GM12878 (cell line): ENCODE results near the gene ADGRV1. TPM values are rescaled to one million over a fixed set of nuclear protein-coding genes. Genes with fewer than 3 reads are reported as not detected.

ENCODE experiments used
- ATAC-seq: fragments of 200-7000 bp; cut with Tn5 transposase; 3 replicates; pipeline ENCODE4 v1.9.1; 2020; ENCODE audit warnings: mild to moderate bottlenecking, moderate library complexity
- BruUV-seq: library from RNA; stranded (reverse); fragments of 400-500 nt; replicated peaks from 2 replicates; lab custom pipeline; 2021; lab: Mats Ljungman, UMichigan
- CTCF ChIA-PET: fragments of 300-600 bp; sonication (Branson Sonifier 250); formaldehyde crosslinking; extraction: SDS; loops from one replicate; lab custom pipeline; 2021; ENCODE audit warnings: inconsistent platforms; lab: Yijun Ruan, JAX
- POLR2A ChIA-PET: fragments of 350-600 bp; formaldehyde crosslinking; extraction: SDS; loops from one replicate; lab custom pipeline; 2021; ENCODE audit warnings: inconsistent platforms; lab: Charles Lee
- RAD21 ChIA-PET: fragments of 300-600 bp; sonication (Branson Sonifier 250); formaldehyde crosslinking; loops from one replicate; lab custom pipeline; 2023; ENCODE audit warnings: antibody characterized with exemption; ENCODE audit not compliant: unreplicated experiment; lab: Charles Lee
- SMC1A ChIA-PET: fragments of 300-600 bp; sonication (Branson Sonifier 250); formaldehyde crosslinking; loops from one replicate; lab custom pipeline; 2023; ENCODE audit not compliant: unreplicated experiment, uncharacterized antibody; lab: Charles Lee
- DNase-seq: peaks from one replicate; pipeline ENCODE4 v3.0.0-alpha.2; 2011; ENCODE audit warnings: low read depth, low spot score
- FAIRE-seq: peaks from 3 replicates; lab custom pipeline; 2011; peaks lifted over from hg19 to GRCh38; lab: Jason Lieb, UNC
- H2AFZ ChIP-seq: 2 replicates; pipeline ENCODE4 v1.6.0; 2011; ENCODE audit warnings: low read depth, low read length, control low read depth; ENCODE audit not compliant: control insufficient read depth
- H3K27ac ChIP-seq: 2 replicates; pipeline ENCODE4 v1.5.1; 2011; ENCODE audit warnings: control low read depth; ENCODE audit not compliant: control insufficient read depth, insufficient read depth
- H3K27me3 ChIP-seq, 2 experiments: replicated peaks in 1 of 2; 2 replicates each; pipeline versions ENCODE4 v1.6.0 to v1.6.1; 2011; ENCODE audit warnings: low read length in 1 of 2; ENCODE audit not compliant: control insufficient read depth in 2 of 2, insufficient read depth in 2 of 2
- H3K36me3 ChIP-seq, 2 experiments: 2 replicates each; pipeline ENCODE4 v1.5.1; 2011; ENCODE audit warnings: low read length in 1 of 2; ENCODE audit not compliant: control insufficient read depth in 2 of 2, insufficient read depth in 2 of 2
- H3K4me1 ChIP-seq: 2 replicates; pipeline ENCODE4 v1.6.1; 2011; ENCODE audit warnings: mild to moderate bottlenecking, low read length, moderate library complexity, mixed read lengths; ENCODE audit not compliant: control insufficient read depth, insufficient read depth
- H3K4me2 ChIP-seq: 2 replicates; pipeline ENCODE4 v1.6.0; 2011; ENCODE audit warnings: control low read depth; ENCODE audit not compliant: control insufficient read depth, insufficient read depth
- H3K4me3 ChIP-seq: fragments of 200-600 bp; sonication (generic); 2 replicates; pipeline ENCODE4 v1.5.1; 2016
- H3K79me2 ChIP-seq: 2 replicates; pipeline ENCODE4 v1.6.0; 2011; ENCODE audit warnings: low read length; ENCODE audit not compliant: control insufficient read depth, insufficient read depth
- H3K9ac ChIP-seq: 2 replicates; pipeline ENCODE4 v1.8.0; 2011; ENCODE audit warnings: low read length, control low read depth, mixed read lengths; ENCODE audit not compliant: control insufficient read depth, insufficient read depth
- H3K9me3 ChIP-seq: replicated peaks from 3 replicates; pipeline ENCODE4 v1.5.1; 2011; ENCODE audit warnings: mild to moderate bottlenecking, low read length; ENCODE audit not compliant: control insufficient read depth, insufficient read depth
- H4K20me1 ChIP-seq: 2 replicates; pipeline ENCODE4 v1.6.0; 2011; ENCODE audit not compliant: control insufficient read depth, insufficient read depth
- ATF7 ChIP-seq: fragments of 450-650 bp; IDR thresholded peaks from 2 replicates; pipeline ENCODE4 v1.6.1; 2016; ENCODE audit warnings: low read depth, mild to moderate bottlenecking
- EP300 ChIP-seq, 2 experiments: fragments of 150-350 bp in 1 of 2; IDR thresholded peaks; 2 replicates each; pipeline ENCODE4 v1.6.1; 2011 to 2012; ENCODE audit warnings: low read depth in 2 of 2, low read length in 2 of 2, borderline replicate concordance in 1 of 2, improper control_type of control experiment in 1 of 2, inconsistent platforms in 1 of 2; ENCODE audit not compliant: control insufficient read depth in 1 of 2
- NBN ChIP-seq: fragments of 450-650 bp; IDR thresholded peaks from 2 replicates; pipeline ENCODE4 v1.6.1; 2016
- NFIC ChIP-seq: IDR thresholded peaks from 2 replicates; pipeline ENCODE4 v1.6.1; 2012; ENCODE audit warnings: low read depth, mild to moderate bottlenecking, inconsistent platforms, low read length, moderate library complexity
- SMARCA5 ChIP-seq: fragments of 450-650 bp; IDR thresholded peaks from 2 replicates; pipeline ENCODE4 v1.6.1; 2017; ENCODE audit warnings: mild to moderate bottlenecking
- WRNIP1 ChIP-seq: IDR thresholded peaks from 2 replicates; pipeline ENCODE4 v1.6.1; 2011; ENCODE audit warnings: low read depth, low read length, improper control_type of control experiment, borderline replicate concordance
- ZNF24 ChIP-seq: fragments of 450-650 bp; IDR thresholded peaks from 2 replicates; pipeline ENCODE4 v1.6.1; 2017; ENCODE audit warnings: antibody characterized with exemption, mild to moderate bottlenecking
- WGBS: methylation state at CpG from one replicate; pipeline ENCODE4 v1.1.6; 2016; ENCODE audit warnings: low lambda C conversion rate; ENCODE audit not compliant: insufficient replicate concordance, insufficient coverage; ENCODE audit errors: missing lambda C conversion rate; 5-methylcytosine and 5-hydroxymethylcytosine counted together
- in situ Hi-C: fragments of 300-500 bp; cut with MboI; formaldehyde crosslinking; loops from 9 replicates; pipeline ENCODE4 v1.14.3; 2018; ENCODE audit warnings: mixed read lengths
- intact Hi-C: fragments of 100-400 bp; cut with micrococcal nuclease; formaldehyde crosslinking; loops from one replicate; pipeline ENCODE4 v1.14.2; 2022; ENCODE audit not compliant: unreplicated experiment
- polyA plus RNA-seq, 11 experiments: library from polyadenylated mRNA; depleted of rRNA in 4 of 11; unstranded in 6 of 11; stranded (reverse) in 5 of 11; fragments of >200 nt; fragmentation: Nextera tagmentation in 4 of 11; fragmentation: Illumina TruSeq in 1 of 11; extraction: Ambion mirVana in 4 of 11; extraction: Trizol in 1 of 11; gene quantifications; 1 replicate in 1 of 11; 2 replicates in 10 of 11; pipeline versions ENCODE4 v1.2.1 to v1.2.3, GENCODE V29; 2011 to 2016; ENCODE audit warnings: inconsistent platforms in 2 of 11, missing spikeins in 2 of 11, low read depth in 1 of 11
- total RNA-seq, 4 experiments: library from RNA; depleted of rRNA in 3 of 4; stranded (reverse); fragments of >200 nt in 3 of 4; fragmentation: Illumina TruSeq in 1 of 4; extraction: Trizol in 1 of 4; gene quantifications; 2 replicates each; pipeline versions ENCODE4 v1.2.1 to v1.2.3, GENCODE V29; 2013 to 2021
- TF ChIP-seq, protein P1 (sequence below): fragments of 150-350 bp; IDR thresholded peaks from 2 replicates; pipeline ENCODE4 v1.6.1; 2014; ENCODE audit warnings: mild to moderate bottlenecking, low read depth, low read length
- TF ChIP-seq, protein P2 (sequence below): IDR thresholded peaks from 2 replicates; pipeline ENCODE4 v1.6.1; 2011; ENCODE audit warnings: borderline replicate concordance, low read depth, mild to moderate bottlenecking, moderate library complexity, low read length; ENCODE audit not compliant: insufficient read depth, poor library complexity, severe bottlenecking

The ADGRV1 gene
- total and polyA plus RNA-seq, 10 of the 15 experiments (the other 5 are each of a cell fraction or from before 2014, with no cell fraction given), result 0.04 to 8.1 (median 0.16) TPM; not detected in 1

DNA sequence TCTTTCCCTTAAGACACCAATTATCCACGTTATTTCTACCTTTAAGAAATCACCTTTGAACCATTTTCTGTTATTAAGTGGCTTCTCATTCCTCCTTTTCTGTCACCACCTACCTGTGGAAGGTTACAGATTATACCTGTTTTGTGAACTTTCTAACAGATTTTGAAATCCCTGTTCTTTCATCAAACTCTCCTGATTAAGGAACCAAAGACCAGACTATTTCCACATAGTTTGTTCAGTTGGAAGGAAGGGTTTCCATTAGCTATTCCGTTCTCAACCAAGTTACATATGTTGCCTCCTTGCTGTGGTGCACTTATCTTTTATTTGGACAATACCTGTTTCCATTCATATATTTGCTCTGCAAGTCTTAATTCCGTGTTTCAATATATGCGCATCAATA lies 343.6 kb downstream of the ADGRV1 start:
- intact Hi-C loops, result no loop called here
- CTCF ChIA-PET, result no interaction called here
- RAD21 ChIA-PET, result no interaction called here

More for the DNA sequence above, 343.6 kb downstream of the ADGRV1 start:
- 48% methylated on average over 4 of the region's 4 CpGs for WGBS
- Histone ChIP-seq H3K36me3 (no peaks in the 10 kb centered on the region), H4K20me1 (no peaks in the 10 kb centered on the region), H3K4me3 (no peak overlapping the region), H3K79me2 (no peaks in the 10 kb centered on the region), H3K4me1 (no peaks in the 10 kb centered on the region), H3K27ac (no peak overlapping the region), H3K27me3 (no peaks in the 10 kb centered on the region; a peak in 1 of 4 replicates), H3K9me3 (no peaks in the 10 kb centered on the region), H2AFZ (no peak overlapping the region), H3K4me2 (no peak overlapping the region), H3K9ac (no peak overlapping the region)
- BruUV-seq, result no TSS peak
- FAIRE-seq (no peak), ATAC-seq (no peak), DNase-seq (no peak)
- in situ Hi-C loops, result no loop called here
- no peak for TF ChIP-seq NBN
- TF ChIP-seq, protein P1, sequence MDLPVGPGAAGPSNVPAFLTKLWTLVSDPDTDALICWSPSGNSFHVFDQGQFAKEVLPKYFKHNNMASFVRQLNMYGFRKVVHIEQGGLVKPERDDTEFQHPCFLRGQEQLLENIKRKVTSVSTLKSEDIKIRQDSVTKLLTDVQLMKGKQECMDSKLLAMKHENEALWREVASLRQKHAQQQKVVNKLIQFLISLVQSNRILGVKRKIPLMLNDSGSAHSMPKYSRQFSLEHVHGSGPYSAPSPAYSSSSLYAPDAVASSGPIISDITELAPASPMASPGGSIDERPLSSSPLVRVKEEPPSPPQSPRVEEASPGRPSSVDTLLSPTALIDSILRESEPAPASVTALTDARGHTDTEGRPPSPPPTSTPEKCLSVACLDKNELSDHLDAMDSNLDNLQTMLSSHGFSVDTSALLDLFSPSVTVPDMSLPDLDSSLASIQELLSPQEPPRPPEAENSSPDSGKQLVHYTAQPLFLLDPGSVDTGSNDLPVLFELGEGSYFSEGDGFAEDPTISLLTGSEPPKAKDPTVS, result no peak
- TF ChIP-seq ATF7, result no peak
- TF ChIP-seq EP300 (IDR thresholded peaks at IDR 0.05; ENCODE audit: borderline replicate concordance in 1 of 2, control insufficient read depth in 1 of 2, low read depth in 2 of 2, low read length in 2 of 2), result no peak
- TF ChIP-seq, protein P2, sequence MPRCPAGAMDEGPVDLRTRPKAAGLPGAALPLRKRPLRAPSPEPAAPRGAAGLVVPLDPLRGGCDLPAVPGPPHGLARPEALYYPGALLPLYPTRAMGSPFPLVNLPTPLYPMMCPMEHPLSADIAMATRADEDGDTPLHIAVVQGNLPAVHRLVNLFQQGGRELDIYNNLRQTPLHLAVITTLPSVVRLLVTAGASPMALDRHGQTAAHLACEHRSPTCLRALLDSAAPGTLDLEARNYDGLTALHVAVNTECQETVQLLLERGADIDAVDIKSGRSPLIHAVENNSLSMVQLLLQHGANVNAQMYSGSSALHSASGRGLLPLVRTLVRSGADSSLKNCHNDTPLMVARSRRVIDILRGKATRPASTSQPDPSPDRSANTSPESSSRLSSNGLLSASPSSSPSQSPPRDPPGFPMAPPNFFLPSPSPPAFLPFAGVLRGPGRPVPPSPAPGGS, result no peak
- no peak for TF ChIP-seq WRNIP1
- no peak for TF ChIP-seq NFIC
- no peak for TF ChIP-seq SMARCA5
- TF ChIP-seq ZNF24, result no peak
- POLR2A ChIA-PET, result no interaction called here
- SMC1A ChIA-PET, result no interaction called here
